T follicular helper cell (primary cell): Measurements from ENCODE around the gene TUFM.
"Not testable (repeated sequence)": the region's sequence is repeated elsewhere in the genome, so short reads cannot be mapped to it uniquely, and the experiment has no call there.

Experiments used
- DNase-seq: peaks from one replicate; pipeline ENCODE4 v3.0.0-alpha.2; 2020; ENCODE audit warnings: low read depth

The TUFM gene

GRCh38 chr16:28875134-28876018 is 29.2 kb upstream of the TUFM start:
- no peak for DNase-seq

- DNase-seq = no peak
These were observed 28.3 kb upstream of the TUFM start for GRCh38 chr16:28874406-28874805.

GRCh38 chr16:28873543-28874201 is 27.5 kb upstream of the TUFM start:
- DNase-seq = peak; percentile 43

- no peak for DNase-seq
These were observed 26.8 kb upstream of the TUFM start for GRCh38 chr16:28872952-28873351.

GRCh38 chr16:28869201-28869600 is 23.1 kb upstream of the TUFM start:
- DNase-seq = no peak

- not testable (repeated sequence) for DNase-seq
These were observed 21.5 kb upstream of the TUFM start for GRCh38 chr16:28867646-28868045.

- no peak for DNase-seq
These were observed 21.1 kb upstream of the TUFM start for GRCh38 chr16:28867241-28867640.

GRCh38 chr16:28866454-28866804 is 20.3 kb upstream of the TUFM start:
- no peak for DNase-seq

GRCh38 chr16:28865722-28866453 is 19.7 kb upstream of the TUFM start:
- no peak for DNase-seq

GRCh38 chr16:28865001-28865688 is 19.0 kb upstream of the TUFM start:
- no peak for DNase-seq

- DNase-seq = peak; percentile 25
These were observed 18.0 kb upstream of the TUFM start for GRCh38 chr16:28863929-28864793.

GRCh38 chr16:28859326-28859725 is 13.2 kb upstream of the TUFM start:
- DNase-seq = no peak

- DNase-seq = no peak
These were observed 12.3 kb upstream of the TUFM start for GRCh38 chr16:28858421-28858820.

GRCh38 chr16:28846933-28847273 is 755 bp upstream of the TUFM start:
- DNase-seq = no peak

- DNase-seq = no peak
These were observed 428 bp downstream of the TUFM start for GRCh38 chr16:28845761-28846079.

- no peak for DNase-seq
These were observed 855 bp downstream of the TUFM start for GRCh38 chr16:28845293-28845692.

- no peak for DNase-seq
These were observed 1.8 kb downstream of the TUFM start for GRCh38 chr16:28844226-28844885.

- no peak for DNase-seq
These were observed 2.4 kb downstream of the TUFM start for GRCh38 chr16:28843766-28844165.

GRCh38 chr16:28842696-28843095 is 3.5 kb downstream of the TUFM start:
- DNase-seq = no peak

GRCh38 chr16:28839899-28840298 is 6.2 kb downstream of the TUFM start:
- no peak for DNase-seq
